GM20431 (cell line): Measurements from ENCODE around the gene MPZ.

Experiments
- in situ Hi-C: fragments of 300-500 bp; cut with MseI, MboI; formaldehyde crosslinking; loops from one replicate; pipeline ENCODE4 v1.15.0; 2020; ENCODE audit warnings: low sequenced_read_pairs; ENCODE audit not compliant: unreplicated experiment

Gene MPZ

GRCh38 chr1:161304927-161305866 is 4.6 kb downstream of the MPZ start:
- in situ Hi-C loops, result no loop called here

- in situ Hi-C loops, result no loop called here
These were observed 9.3 kb downstream of the MPZ start for GRCh38 chr1:161300478-161300877.

DNA sequence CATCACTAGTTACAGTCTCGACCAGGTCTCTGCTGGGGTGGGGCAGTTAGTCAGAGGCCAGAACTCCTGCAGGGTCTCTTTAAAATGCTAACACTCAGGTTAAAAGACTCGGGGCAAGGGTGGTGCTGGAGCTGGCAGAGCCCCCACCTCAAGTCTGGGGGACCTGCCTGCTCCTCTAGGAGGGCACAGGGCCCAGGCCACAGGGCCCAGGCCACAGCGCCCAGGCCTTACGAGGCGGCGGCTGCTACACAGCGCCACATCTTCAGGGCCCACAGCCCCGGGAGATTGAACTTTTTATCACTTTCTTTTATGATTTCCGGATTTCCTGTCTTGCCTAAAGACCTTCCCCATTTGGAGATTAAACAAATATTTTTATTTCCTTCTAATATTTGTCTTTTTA is 10.4 kb downstream of the MPZ start:
- in situ Hi-C loops, result loop anchor here (10.0 kb wide), 1 partner anchor 65 kb away; the partner anchor contains the start of gene NR1I3

GRCh38 chr1:161298116-161298515 is 11.7 kb downstream of the MPZ start:
- in situ Hi-C loops, result loop anchor here (10.0 kb wide), 1 partner anchor 63 kb away; the partner anchor contains the start of gene NR1I3

- in situ Hi-C loops, result loop anchor here (10.0 kb wide), 1 partner anchor 63 kb away; the partner anchor contains the start of gene NR1I3
These were observed 12.4 kb downstream of the MPZ start for GRCh38 chr1:161297415-161297814.

DNA sequence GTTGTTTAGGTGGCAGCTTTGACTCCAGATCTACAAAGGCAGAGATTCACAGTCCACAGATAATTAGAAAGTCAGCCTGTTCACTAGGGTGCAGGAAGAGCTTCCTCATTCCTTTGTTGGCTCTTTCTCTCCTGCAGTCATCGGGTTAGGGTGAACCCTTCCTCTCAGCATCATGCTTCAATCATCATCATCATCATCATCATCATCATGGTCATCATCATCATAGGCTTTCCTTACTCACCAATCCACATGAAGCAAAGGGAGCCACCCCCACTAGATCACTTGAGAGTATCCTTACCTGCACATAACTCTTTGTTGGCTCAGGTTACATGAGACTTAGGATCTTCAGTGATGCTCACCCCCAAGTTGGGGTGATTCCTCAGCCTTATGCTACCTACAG is 19.0 kb downstream of the MPZ start:
- in situ Hi-C loops, result loop anchor here (10.0 kb wide), 1 partner anchor 56 kb away; the partner anchor contains the start of gene NR1I3

- in situ Hi-C loops, result no loop called here
These were observed 22.2 kb downstream of the MPZ start for GRCh38 chr1:161287482-161288054.

DNA sequence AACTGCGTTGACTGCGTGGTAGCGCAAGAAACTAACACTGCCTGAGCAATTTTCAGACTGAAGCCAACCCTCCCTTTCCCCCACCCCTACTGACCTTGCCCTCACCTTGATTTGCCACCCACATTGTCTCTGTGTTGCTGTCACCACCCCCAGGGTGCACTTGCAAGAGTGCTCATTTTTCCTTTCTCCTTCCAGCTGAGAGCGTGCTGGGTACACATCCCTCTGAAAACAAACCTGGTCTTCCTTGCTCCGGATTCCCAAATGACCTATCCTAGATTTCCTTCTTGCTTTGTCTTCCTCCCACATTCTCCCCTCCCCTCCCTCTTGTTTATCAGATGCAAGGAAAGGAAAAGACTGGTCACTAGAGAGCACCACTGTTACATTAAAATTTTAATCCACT is 24.2 kb downstream of the MPZ start:
- in situ Hi-C loops, result no loop called here

- in situ Hi-C loops, result no loop called here
These were observed 24.7 kb downstream of the MPZ start for GRCh38 chr1:161285113-161285512.

DNA sequence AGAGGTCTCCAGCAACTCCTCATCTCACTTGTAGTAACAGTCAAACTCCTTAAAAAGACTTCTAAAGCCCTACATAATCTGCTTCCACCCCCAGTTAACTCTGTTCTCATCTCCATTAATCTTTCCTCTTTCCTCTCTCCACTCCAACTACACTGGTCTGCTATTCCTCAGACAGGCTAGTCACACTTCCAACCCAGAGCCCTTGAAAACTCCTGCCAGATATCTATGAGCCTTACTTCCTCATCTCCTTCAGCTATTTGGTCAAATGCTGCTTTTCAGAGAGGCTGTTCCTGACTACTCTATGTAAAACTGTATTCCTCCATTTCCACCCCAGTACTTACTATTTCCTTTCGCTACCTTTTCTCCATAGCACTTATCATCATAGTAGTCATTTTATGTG is 26.8 kb downstream of the MPZ start:
- in situ Hi-C loops, result no loop called here

- in situ Hi-C loops, result no loop called here
These were observed 34.9 kb downstream of the MPZ start for GRCh38 chr1:161274874-161275273.

GRCh38 chr1:161273402-161273801 is 36.4 kb downstream of the MPZ start:
- in situ Hi-C loops, result no loop called here

DNA sequence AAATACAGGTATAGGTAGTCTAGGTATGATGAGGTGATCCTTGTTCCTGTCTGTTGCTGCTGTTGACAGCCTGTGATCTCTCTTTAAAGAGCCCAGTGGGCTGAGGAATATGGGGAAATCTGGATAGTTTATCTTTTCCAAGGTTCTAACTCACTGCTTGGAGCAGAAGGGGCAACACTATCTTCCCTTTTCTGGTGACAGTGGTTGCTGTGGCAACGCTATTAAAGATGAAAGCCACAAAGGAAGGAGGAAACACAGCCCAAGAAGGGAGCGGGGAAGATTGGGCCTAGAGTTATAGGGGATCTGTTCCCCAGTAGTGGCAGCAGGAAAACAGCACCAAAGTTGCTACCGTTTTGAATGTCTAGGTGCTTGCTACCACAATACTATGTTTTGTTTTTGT is 42.4 kb downstream of the MPZ start:
- in situ Hi-C loops, result no loop called here

- in situ Hi-C loops, result no loop called here
These were observed 42.9 kb downstream of the MPZ start for GRCh38 chr1:161266836-161267235.

DNA sequence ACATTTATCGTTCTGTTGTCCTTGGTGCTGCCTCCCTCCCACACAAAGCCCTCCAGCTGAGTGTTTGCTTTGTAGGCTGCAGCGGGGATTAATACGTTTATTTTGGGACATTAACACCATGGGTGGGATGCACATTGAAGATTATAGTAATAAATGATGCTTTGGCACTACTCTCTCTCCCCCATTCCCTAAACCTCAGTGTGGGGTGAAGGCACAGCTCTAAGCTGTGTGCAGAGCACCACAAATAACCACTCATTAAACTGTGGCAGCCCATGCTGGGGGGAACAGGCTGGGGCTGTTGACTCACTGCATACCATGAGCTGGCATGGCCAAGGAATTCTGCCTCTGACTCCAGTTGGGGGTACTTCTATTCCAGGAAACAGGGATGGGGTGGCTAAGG is 43.6 kb downstream of the MPZ start:
- in situ Hi-C loops, result no loop called here

DNA sequence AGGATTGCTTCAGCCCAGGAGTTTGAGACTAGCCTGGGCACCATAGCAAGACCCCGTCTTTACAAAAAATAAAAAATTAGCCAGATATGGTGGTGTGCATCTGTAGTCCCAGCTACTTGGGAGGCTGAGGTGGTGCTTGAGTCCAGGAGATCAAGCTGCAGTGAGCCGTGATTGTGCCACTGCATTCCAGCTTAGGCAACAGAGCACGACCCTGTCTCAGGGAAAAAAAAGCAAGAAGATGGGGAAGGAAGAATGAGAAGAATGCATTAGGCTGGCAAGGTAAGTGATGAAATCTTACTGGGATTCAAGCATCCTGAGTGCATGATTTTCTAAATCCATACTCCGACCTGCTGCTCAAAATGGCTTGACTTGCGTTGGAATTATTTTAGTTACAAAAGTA is 44.5 kb downstream of the MPZ start:
- in situ Hi-C loops, result no loop called here

- in situ Hi-C loops, result no loop called here
These were observed 48.2 kb downstream of the MPZ start for GRCh38 chr1:161261261-161262235.

GRCh38 chr1:161260376-161261260 is 49.1 kb downstream of the MPZ start:
- in situ Hi-C loops, result no loop called here

- in situ Hi-C loops, result no loop called here
These were observed 50.0 kb downstream of the MPZ start for GRCh38 chr1:161259765-161260164.
